Renal pelvis (tissue), 12 donors: Measurements from ENCODE around the gene WDR20. TPM values are rescaled to one million over a fixed set of nuclear protein-coding genes. Genes with fewer than 3 reads are reported as not detected.
A peak's percentile ranks its signal among the peaks of the same experiment; 100 is the strongest.
"Not testable (repeated sequence)": the region's sequence is repeated elsewhere in the genome, so short reads cannot be mapped to it uniquely, and the experiment has no call there.

ENCODE experiments used
- DNase-seq: peaks from one replicate; pipeline ENCODE4 v3.0.0-alpha.2; 2013
- long read RNA-seq, 16 experiments: transcript quantifications; one replicate each; lab custom pipeline, GENCODE V29; 2026
- polyA plus RNA-seq, 3 donors: library from polyadenylated mRNA; unstranded; fragments of 120-200 nt; gene quantifications; one replicate each; pipeline ENCODE4 v1.2.1, GENCODE V29; 2013; ENCODE audit not compliant: insufficient read length in 3 of 3

Gene WDR20
- 10 to 100 TPM; 27.8 to 35.1 (median 33.4) TPM for polyA plus RNA-seq
- long read RNA-seq, donor 1, partial matches to known transcripts = 7 of 14 reads
- long read RNA-seq, donor 1, other reads (novel, unspliced or antisense) = 0 of 14 reads
- long read RNA-seq, donor 2, transcript WDR20-204 (3 exons, 2,391 nt) = major isoform, 5 of 8 reads
- long read RNA-seq, donor 2, partial matches to known transcripts = 0 of 8 reads
- long read RNA-seq, donor 2, other reads (novel, unspliced or antisense) = 0 of 8 reads
- long read RNA-seq, donor 3, partial matches to known transcripts = 0 of 5 reads
- long read RNA-seq, donor 3, other reads (novel, unspliced or antisense) = 0 of 5 reads
- long read RNA-seq, donor 4, partial matches to known transcripts = 7 of 15 reads
- long read RNA-seq, donor 4, other reads (novel, unspliced or antisense) = 0 of 15 reads
- long read RNA-seq, donor 5, transcript WDR20-204 (3 exons, 2,391 nt) = major isoform, 6 of 10 reads
- long read RNA-seq, donor 5, partial matches to known transcripts = 0 of 10 reads
- long read RNA-seq, donor 5, other reads (novel, unspliced or antisense) = 0 of 10 reads
- long read RNA-seq, donor 6, partial matches to known transcripts = 5 of 7 reads
- long read RNA-seq, donor 6, other reads (novel, unspliced or antisense) = 0 of 7 reads
- long read RNA-seq, donor 7, transcript WDR20-204 (3 exons, 2,391 nt) = major isoform, 6 of 15 reads
- long read RNA-seq, donor 7, partial matches to known transcripts = 5 of 15 reads
- long read RNA-seq, donor 7, other reads (novel, unspliced or antisense) = 0 of 15 reads
- long read RNA-seq, donor 8, partial matches to known transcripts = 0 of 2 reads
- long read RNA-seq, donor 8, other reads (novel, unspliced or antisense) = 0 of 2 reads
- long read RNA-seq, donor 9, partial matches to known transcripts = 0 of 6 reads
- long read RNA-seq, donor 9, other reads (novel, unspliced or antisense) = 0 of 6 reads
- long read RNA-seq, donor 10, transcript WDR20-204 (3 exons, 2,391 nt) = major isoform, 5 of 7 reads
- long read RNA-seq, donor 10, partial matches to known transcripts = 0 of 7 reads
- long read RNA-seq, donor 10, other reads (novel, unspliced or antisense) = 0 of 7 reads
- long read RNA-seq, donor 11, partial matches to known transcripts = 0 of 5 reads
- long read RNA-seq, donor 11, other reads (novel, unspliced or antisense) = 0 of 5 reads
- long read RNA-seq, donor 12, transcript WDR20-204 (3 exons, 2,391 nt) = major isoform, 6 of 8 reads
- long read RNA-seq, donor 12, partial matches to known transcripts = 0 of 8 reads
- long read RNA-seq, donor 12, other reads (novel, unspliced or antisense) = 0 of 8 reads
- long read RNA-seq, donor 13, partial matches to known transcripts = 0 of 5 reads
- long read RNA-seq, donor 13, other reads (novel, unspliced or antisense) = 0 of 5 reads
- long read RNA-seq, donor 14 = 0 reads
- long read RNA-seq, donor 15 = 0 reads
- long read RNA-seq, donor 16, partial matches to known transcripts = 0 of 5 reads
- long read RNA-seq, donor 16, other reads (novel, unspliced or antisense) = 0 of 5 reads

- DNase-seq = peak; percentile 97
These were observed at the start of gene WDR20 for GRCh38 chr14:102139286-102140026. Gene WDR20, plus strand, starts transcription at chr14:102139897. Its CDS starts 27 bp downstream, at chr14:102139924.

GRCh38 chr14:102090713-102091112 lies 49.0 kb upstream of the WDR20 start:
- DNase-seq = no peak

GRCh38 chr14:102092806-102093205 lies 46.9 kb upstream of the WDR20 start:
- DNase-seq = no peak

GRCh38 chr14:102094101-102094500 lies 45.6 kb upstream of the WDR20 start:
- no peak for DNase-seq

- no peak for DNase-seq
These were observed 44.3 kb upstream of the WDR20 start for GRCh38 chr14:102095231-102095870.

GRCh38 chr14:102095871-102096568 lies 43.7 kb upstream of the WDR20 start:
- DNase-seq = no peak

GRCh38 chr14:102096569-102097188 lies 43.0 kb upstream of the WDR20 start:
- DNase-seq = peak; percentile 87

- DNase-seq = no peak
These were observed 42.1 kb upstream of the WDR20 start for GRCh38 chr14:102097441-102098135.

GRCh38 chr14:102103062-102103695 lies 36.5 kb upstream of the WDR20 start:
- DNase-seq = no peak

- DNase-seq = no peak
These were observed 34.3 kb upstream of the WDR20 start for GRCh38 chr14:102105369-102105768.

- not testable (repeated sequence) for DNase-seq
These were observed 30.4 kb upstream of the WDR20 start for GRCh38 chr14:102109332-102109731.

GRCh38 chr14:102111101-102111500 lies 28.6 kb upstream of the WDR20 start:
- DNase-seq = no peak

GRCh38 chr14:102116361-102117180 lies 23.1 kb upstream of the WDR20 start:
- no peak for DNase-seq

- no peak for DNase-seq
These were observed 21.8 kb upstream of the WDR20 start for GRCh38 chr14:102117852-102118251.

GRCh38 chr14:102120888-102121287 lies 18.8 kb upstream of the WDR20 start:
- no peak for DNase-seq

GRCh38 chr14:102121567-102121966 lies 18.1 kb upstream of the WDR20 start:
- DNase-seq = no peak

- no peak for DNase-seq
These were observed 15.3 kb upstream of the WDR20 start for GRCh38 chr14:102124419-102124818.
